GM18511 (cell line): Measurements from ENCODE around the gene FBXL20.
"Not testable (repeated sequence)": the region's sequence is repeated elsewhere in the genome, so short reads cannot be mapped to it uniquely, and the experiment has no call there.

Experiments
- ATAC-seq: cut with Tn5 transposase; IDR thresholded peaks from one replicate; pipeline ENCODE4 v1.9.1; 2021; ENCODE audit warnings: mild to moderate bottlenecking, moderate library complexity; ENCODE audit not compliant: unreplicated experiment

FBXL20 gene

DNA sequence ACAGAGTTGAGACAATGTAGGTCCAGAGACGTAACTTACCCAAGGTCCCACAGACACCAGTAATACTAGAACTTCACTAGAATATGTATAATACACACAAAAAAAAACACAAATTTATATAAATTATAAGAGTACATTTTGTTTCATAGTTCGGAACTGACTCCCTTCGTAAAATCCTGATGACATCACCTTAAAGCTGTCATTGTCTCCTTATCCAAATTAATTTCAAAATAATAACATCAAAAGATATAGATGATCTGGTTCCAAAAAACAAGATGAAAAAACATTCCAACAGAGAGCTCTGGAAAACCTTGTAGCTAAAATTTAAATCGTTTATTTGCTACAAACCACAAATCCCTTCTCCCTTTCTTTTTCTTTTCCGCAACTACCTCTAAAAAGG, 10.0 kb downstream of the FBXL20 start:
- no peak for ATAC-seq

DNA sequence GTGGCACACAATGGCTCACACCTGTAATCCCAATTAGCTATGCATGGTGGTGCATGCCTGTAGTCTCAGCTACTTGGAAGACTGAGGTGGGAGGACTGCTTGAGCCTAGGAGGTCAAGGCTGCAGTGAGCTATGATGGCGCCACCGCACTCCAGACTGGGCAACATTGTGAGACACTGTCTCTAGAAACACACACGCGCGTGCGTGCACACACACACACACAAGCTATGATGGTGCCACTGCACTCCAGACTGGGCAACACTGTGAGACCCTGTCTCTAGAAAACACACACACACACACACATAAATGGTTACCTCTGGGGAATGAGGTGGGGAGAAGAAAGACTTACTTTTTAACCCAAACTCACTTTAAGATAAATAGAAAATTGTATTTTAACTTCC, 16.4 kb downstream of the FBXL20 start:
- no peak for ATAC-seq

DNA sequence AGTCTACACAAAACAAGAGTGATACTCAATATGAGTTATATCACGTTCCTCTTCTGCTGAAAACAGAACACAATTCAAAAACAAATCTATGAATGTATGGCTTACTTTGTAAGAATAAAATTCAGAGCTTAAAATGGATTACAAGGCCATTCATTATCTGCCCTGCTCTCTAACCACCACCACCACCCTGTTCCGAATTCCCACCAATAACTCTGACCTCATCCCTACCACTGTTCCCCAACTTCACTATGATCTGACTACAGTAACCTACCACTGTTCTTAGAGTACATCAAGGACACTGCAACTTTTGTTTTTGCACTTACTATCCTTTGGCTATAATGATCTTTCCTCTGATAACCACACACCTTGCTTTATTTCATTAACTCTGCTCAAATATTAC, 21.3 kb downstream of the FBXL20 start:
- no peak for ATAC-seq

DNA sequence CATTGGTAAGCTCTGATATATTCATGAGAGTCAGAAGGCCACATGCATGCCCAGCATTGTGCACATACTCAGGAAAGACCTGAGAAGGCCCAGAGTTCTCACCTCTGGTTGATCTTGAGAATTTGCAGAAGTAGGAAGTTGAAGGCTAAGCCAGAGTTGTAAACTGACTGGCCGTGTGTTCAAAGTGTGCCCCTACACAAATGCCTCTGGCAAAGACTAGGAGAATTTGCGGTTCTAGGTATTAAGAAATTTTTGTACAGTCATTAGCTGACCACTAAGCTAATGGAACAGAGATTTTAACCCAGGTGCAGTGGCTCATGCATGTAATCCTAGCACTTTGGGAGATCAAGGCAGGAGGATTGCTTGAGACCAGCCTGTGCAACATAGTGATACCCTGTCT, 25.0 kb downstream of the FBXL20 start:
- no peak for ATAC-seq

DNA sequence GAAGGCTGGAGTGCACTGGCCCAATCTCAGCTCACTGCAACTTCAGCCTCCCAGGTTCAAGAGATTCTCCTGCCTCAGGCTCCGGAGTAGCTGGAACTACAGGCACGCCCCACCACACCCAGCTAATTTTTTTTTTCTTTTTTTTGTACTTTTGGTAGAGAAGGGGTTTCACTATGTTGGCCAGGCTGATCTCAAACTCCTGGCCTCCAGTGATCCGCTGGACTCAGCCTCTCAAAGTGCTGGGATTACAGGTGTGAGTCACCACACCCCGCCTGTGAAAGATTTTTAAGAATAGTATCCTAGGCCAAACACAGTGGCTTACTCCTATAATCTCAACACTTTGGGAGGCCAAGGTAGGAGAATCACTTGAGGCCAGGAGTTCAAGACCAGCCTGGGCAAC, 33.6 kb downstream of the FBXL20 start:
- ATAC-seq, result not testable (repeated sequence)

DNA sequence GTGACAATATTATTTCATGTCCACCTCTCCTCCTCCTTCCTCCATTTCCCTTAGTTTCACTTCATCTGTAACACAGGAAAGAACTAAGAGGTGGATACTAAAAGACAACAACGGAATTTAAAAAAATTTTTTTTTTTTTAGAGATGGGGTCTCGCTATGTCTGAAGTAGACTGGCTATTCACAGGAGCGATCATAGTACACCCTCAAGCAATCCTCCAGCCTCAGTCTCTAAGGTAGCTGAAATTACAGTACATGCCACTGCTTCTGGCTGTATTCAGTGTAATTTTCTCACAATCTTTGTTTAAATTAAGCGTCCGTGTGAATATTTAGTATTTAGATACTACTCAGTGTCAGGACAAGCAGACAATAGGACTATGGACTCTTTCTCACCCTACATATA, 35.6 kb downstream of the FBXL20 start:
- no peak for ATAC-seq

DNA sequence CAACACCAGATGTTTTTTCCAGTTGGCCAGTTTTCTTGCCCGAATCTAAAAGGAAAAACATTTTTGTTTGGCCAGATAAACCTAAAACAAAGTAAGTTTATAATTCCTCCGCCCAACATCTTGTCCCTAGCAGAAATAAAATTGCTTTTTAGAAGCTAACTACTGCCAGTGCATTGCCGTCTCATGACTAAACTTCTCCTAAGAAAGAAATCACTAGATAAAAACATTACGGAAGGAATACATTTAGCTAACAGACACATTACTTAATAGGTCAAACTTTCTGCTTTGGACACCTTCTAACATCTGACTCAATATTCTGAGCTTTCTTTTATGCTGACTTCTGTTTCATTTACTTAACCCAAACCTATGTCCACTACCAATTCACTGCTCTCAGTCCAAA, 36.2 kb downstream of the FBXL20 start:
- ATAC-seq, result no peak

DNA sequence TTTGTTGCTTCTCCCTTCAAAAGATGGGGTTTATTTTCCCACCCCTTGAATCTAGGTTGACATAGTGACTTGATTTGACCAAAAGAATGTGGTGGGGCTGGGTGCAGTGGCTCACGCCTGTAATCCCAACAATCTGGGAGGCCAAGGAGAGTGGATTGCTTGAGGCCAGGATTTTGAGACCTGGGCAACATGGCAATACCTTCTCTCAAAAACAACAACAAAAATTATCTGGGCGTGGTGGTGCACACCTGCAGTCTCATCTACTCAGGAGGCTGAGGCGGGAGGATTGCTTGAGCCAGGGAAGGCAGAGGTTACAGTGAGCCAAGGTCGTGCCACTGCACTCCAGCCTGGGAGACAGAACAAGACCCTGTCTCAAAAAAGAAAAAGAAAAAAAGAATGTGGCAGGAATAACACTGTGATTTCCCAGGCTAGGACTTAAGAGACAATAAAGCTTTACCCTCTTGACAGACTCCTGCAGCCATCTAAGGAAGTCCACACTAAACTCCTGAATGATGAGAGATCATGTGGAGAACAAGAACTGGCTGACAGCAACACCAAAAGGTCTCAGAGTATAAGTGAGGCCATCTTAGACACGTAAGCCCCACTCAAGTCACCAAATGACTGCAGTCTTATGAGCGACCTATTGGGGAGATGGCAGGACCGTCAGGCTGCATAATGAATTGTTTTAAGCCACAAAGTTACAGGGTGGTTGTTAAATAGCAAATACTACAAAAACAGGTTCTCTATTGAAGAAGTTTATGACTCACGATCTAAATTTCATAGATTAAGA, 37.0 kb downstream of the FBXL20 start:
- no peak for ATAC-seq

DNA sequence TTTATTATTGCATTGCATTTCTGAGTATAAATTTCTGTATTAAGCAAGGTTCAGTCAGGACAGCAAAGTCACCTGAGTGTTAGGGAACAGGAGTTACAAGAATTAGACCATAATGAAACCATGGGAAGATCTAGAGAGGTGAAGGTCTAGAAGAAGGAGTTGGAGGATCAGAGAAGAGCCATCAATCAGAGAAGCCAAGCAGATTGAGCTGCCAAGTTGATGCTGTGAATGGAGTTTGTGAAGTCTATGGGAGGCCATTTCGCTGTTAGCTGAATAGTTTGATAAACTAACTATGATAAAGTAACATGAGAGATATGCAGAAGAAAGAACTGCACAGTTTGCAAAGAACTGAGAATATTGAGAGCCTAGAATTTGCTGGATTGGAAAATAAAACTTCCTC, 40.4 kb downstream of the FBXL20 start:
- no peak for ATAC-seq

DNA sequence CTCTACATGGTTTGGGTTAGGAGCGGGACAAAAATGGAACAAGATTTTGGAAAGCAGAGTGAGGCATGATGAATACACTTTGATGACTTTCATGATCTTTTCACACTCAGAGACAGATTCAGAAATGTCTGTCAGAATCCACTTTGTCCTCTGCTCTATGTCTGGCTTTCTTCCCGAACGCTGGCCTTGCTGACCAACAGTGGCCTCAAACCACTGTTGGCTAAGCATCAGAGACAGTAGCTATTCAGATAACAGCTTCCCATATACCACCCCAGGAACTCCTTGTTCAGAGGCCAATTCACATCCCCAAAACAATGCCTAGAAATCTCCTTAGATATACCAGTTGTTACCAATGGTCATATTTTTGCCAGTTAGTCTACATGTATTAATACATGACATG, 40.9 kb downstream of the FBXL20 start:
- ATAC-seq, result no peak

DNA sequence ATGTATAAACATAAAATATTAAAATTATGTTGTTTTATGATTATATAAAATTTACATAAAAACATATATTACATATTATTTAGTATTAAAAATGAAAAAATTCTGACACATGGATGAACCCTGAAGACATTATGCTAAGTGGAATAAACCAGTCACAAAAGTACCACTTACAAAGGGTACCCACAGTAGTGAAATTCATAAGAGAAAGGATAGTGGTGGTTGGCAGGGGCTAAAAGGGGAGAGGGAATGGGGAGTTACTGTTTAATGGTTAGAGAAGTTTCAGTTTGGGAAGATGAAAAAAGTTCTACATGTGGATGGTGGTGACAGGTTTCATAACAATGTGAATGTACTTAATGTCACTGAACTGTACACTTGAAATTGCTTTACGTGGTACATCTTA, 41.4 kb downstream of the FBXL20 start:
- ATAC-seq, result no peak

DNA sequence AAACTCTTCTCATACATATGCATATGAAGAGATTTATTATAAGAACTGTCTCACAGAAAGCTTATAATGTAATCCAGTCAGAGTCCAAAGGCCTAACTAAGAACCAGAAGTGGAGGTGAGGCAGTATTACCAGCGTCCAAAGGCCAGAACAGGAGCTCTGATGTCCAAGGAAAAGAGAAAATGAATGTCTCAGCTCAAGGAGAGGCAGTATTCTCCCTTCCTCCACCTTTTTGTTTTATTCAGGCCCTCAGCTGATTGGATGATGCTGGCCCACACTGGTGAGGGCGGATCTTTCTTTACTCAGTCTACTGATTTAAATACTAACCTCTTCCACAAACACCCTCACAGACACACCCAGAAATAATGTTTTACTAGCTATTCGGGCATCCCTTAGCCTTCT, 43.4 kb downstream of the FBXL20 start:
- no peak for ATAC-seq

DNA sequence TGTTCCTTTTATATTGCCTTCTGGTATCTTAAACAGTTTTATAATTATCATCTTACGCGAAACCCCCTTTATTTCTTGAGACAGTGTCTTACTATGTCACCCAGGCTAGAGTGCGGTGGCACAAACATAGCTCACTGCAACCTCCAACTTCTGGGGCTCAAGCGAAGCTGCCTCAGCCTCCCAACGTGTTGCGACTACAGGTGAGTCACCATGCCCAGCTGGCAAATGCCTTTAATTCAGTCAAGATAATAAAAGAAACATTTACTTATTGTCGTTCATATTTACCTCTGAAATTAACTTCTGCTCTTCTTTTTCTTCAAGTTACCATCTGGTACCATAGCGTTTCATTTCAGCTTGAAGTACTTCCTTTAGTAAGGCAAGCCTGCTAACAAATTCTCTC, 43.9 kb downstream of the FBXL20 start:
- ATAC-seq, result no peak

DNA sequence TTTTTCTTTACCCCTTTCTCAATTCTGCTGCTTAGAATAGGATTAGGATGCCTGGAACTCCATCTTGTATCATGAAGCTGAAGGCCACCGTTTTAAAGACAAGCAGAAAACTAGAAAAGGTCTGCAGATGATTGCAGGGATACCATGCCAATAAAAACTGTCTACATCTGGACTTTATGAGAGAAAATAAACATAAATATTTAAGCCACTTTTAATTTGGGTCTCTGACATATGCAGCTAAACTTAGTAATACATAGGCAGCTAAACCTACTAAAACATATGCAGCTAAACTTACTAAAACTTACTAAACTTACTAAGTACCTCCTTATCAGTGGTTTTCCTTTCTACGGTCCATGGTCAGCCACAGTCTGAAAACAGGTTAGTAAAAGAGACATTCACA, 48.4 kb downstream of the FBXL20 start:
- no peak for ATAC-seq

DNA sequence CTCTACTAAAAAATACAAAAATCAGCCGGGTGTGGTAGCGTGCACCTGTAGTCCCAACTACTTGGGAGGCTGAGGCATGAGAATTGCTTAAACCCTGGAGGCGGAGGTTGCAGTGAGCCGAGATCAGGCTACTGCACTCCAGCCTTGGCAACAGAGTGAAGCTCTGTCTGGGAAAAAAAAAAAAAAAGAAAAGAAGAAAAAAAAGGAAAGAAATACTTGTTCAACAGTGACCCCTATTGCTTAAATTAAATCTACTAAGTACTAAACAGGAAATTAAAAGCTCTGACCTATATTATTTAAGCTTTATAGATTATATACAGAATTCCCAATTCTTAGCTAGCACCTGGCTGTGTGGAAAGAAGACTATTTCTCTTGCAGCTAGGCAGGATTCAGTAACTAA, 48.9 kb downstream of the FBXL20 start:
- no peak for ATAC-seq

DNA sequence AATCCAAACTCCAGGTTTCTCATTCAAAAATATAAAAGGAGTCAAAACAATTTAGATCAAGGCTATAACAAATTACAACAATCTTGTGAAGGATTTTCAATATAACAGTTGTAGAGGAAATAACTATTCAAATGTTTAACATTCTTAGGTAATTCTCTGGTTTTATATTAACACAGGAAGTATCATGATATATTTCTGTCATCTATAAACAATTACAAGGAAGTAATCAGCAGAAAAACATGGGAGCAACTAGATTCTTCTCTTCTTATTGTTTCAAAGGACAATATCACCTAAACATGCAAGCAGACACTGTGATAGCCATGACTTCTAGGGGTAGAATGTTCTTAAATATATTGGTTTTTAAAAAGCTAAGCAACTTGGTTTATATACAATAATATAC, 49.9 kb downstream of the FBXL20 start:
- no peak for ATAC-seq

DNA sequence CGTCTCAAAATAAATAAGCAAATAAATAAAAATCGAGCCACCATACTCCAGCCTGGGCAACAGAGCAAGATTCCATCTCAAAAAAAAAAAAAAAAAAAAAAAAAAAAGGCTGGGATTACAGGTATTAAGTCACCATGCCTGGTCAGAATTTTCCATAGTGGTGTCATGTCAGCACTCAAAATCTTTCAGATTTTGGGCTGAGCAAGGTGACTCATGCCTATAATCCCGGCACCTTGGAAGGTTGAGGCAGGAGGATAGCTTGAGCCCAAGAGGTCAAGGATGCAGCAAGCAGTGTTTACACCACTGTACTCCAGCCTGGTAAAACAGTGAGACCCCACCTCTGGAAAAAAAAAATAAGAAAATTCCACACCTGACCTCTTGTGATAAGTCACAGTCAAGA, 52.2 kb downstream of the FBXL20 start:
- ATAC-seq, result no peak

DNA sequence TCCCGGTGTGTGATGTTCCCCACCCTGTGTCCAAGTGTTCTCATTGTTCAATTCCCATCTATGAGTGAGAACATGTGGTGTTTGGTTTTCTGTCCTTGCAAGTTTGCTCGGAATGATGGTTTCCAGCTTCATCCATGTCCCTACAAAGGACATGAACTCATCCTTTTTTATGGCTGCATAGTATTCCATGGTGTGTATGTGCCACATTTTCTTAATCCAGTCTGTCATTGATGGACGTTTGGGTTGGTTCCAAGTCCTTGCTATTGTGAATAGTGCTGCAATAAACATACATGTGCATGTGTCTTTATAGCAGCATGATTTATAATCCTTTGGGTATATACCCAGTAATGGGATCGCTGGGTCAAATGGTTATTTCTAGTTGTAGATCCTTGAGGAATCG, 54.6 kb downstream of the FBXL20 start:
- ATAC-seq, result not testable (repeated sequence)

DNA sequence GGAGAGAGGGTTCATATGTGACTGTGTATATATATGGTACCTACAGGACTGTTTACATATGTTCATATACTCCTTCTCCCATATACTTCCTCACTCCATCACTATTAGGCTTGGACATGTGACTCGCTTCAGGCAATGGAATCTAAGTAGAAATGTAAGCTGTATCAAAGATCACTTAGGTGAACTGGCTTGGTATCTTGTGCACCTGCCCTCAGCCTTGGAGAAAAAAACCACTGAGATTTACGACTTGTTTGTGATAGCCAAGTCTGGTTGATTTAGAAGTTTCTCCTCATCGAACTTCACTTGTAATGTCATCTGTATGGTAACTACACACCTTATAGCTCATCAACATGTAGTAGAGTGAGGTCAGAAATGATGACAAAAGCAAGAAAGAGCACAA, 59.9 kb downstream of the FBXL20 start:
- no peak for ATAC-seq

DNA sequence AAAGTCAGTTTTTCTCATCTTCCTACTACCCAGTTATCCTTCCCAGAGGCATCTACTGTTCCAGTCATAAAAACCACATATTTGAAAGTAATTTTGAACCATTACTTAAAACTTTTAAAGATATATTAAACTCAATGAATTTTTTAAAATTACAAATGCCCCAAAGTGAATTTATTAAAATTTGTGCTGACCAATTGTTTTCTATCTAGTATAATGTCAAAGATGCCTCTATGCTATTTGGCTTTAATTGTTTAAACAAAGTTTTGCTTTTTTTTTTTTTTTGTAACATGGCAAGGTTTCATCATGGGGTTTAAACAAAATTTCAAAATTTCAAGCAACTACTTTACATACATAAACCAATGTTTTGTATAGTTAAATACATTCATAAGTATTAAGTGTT, 60.7 kb downstream of the FBXL20 start:
- ATAC-seq, result no peak

DNA sequence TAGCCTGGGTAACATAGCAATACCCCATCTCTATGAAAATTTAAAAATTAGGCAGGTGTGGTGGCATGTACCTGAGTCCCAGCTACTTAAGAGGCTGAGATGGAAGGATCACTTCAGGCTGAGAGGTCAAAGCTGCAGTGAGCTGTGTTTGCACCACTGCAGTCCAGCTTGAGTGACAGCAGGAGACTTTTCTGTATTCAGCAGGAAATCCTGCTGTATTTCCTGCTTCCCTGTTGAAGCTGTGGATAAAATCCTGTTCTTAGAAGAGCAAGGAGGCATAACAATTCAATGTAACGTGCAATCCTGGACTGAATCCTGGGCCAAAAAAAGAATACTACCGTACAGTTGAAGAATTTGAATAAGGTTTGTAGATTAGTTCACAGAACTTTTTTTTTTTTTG, 62.2 kb downstream of the FBXL20 start:
- ATAC-seq, result no peak

DNA sequence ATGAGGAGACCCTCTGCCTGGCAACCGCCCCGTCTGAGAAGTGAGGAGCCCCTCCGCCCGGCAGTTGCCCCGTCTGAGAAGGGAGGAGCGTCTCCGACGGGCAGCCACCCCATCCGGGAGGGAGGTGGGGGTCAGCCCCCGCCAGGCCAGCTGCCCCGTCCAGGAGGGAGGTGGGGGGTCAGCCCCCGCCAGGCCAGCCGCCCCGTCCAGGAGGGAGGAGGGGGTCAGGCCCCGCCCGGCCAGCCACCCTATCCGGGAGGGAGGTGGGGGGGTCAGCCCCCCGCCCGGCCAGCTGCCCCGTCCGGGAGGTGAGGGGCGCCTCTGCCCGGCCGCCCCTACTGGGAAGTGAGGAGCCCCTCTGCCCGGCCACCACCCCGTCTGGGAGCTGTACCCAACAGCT, 63.8 kb downstream of the FBXL20 start:
- ATAC-seq, result not testable (repeated sequence)

DNA sequence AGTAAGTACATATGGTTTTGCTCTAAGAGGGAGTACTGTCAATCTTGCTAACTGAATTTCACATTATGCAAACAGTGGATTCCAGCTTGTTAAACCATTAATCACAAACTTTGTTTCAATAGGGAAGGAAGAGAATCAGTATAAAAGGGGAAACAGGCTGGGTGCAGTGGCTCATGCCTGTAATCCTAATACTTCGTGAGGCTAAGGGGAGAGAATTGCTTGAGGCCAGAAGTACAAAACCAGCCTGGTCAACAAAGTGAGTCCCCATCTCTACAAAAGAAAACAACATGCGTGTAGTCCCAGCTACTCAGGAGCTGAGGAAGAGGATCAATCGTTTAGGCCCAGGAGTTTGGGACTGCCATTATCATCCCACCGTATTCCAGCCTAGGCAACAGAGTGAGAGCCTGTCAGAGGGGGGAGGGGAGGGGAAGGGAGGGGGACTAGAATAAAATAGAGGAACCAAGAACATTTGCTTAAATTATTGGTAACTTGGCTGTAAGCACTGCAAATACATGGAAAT, 65.7 kb downstream of the FBXL20 start:
- no peak for ATAC-seq
